ENCODE results near the gene CRBN. TPM values are rescaled to one million over a fixed set of nuclear protein-coding genes. Genes with fewer than 3 reads are reported as not detected.

CRBN gene
- total RNA-seq, 1 donor from 2014 or later, result 42.6 TPM

DNA sequence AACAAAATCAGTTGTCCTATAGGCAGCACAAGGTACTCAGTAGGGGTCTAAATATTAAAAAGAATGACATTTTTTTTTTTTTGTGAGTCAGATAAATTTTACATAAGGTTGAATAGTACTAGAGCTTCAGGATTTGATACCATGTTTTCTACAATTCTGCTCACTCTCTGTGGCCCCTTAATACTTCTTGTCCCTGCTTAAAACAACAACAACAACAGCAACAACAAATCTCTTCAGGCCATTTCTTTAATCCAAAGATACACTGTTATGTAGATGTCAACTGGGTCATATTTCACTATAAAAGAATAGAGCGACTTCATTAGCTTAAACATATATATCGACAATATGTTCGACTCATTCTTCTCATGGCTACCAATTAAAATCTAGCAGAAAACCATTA lies 72.3 kb downstream of the CRBN start:
- no peaks in the 10 kb centered on the region for H3K36me3 Mint-ChIP-seq (ENCODE audit: unreplicated experiment)
- H3K4me1 Mint-ChIP-seq (ENCODE audit: unreplicated experiment), result no peaks in the 10 kb centered on the region
- H3K9me3 Mint-ChIP-seq (ENCODE audit: unreplicated experiment), result no peaks in the 10 kb centered on the region
- DNase-seq (ENCODE audit: extremely low spot score, unreplicated experiment), result no peak
- no peak overlapping the region for H3K27ac Mint-ChIP-seq (ENCODE audit: unreplicated experiment)
- H3K27me3 Mint-ChIP-seq (ENCODE audit: unreplicated experiment), result peaks cover 24% of the 10 kb centered on the region
- no peak overlapping the region for H3K4me3 Mint-ChIP-seq (ENCODE audit: unreplicated experiment)
- TF ChIP-seq, protein P1, sequence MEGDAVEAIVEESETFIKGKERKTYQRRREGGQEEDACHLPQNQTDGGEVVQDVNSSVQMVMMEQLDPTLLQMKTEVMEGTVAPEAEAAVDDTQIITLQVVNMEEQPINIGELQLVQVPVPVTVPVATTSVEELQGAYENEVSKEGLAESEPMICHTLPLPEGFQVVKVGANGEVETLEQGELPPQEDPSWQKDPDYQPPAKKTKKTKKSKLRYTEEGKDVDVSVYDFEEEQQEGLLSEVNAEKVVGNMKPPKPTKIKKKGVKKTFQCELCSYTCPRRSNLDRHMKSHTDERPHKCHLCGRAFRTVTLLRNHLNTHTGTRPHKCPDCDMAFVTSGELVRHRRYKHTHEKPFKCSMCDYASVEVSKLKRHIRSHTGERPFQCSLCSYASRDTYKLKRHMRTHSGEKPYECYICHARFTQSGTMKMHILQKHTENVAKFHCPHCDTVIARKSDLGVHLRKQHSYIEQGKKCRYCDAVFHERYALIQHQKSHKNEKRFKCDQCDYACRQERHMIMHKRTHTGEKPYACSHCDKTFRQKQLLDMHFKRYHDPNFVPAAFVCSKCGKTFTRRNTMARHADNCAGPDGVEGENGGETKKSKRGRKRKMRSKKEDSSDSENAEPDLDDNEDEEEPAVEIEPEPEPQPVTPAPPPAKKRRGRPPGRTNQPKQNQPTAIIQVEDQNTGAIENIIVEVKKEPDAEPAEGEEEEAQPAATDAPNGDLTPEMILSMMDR (IDR thresholded peaks at IDR 0.05), result no peak

DNA sequence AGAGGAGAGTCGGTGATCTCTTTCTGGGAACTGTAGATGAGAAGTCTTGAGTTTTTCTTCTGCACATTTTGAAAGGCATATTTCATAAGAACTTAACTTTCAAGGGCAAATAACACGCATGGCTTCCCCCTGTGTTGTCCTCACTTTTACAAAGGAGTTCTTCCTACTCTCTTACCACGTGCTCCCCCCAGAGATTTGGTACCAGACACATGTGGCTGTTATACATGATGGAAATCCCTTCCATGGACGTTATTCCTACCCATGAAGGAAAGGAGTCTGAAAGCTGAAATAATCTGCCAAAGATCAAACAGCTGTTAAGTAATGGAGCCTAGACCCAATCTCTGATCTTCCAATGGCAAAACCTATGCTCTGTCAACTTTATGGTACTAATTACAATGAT lies 73.7 kb downstream of the CRBN start:
- no peaks in the 10 kb centered on the region for H3K9me3 Mint-ChIP-seq (ENCODE audit: unreplicated experiment)

DNA sequence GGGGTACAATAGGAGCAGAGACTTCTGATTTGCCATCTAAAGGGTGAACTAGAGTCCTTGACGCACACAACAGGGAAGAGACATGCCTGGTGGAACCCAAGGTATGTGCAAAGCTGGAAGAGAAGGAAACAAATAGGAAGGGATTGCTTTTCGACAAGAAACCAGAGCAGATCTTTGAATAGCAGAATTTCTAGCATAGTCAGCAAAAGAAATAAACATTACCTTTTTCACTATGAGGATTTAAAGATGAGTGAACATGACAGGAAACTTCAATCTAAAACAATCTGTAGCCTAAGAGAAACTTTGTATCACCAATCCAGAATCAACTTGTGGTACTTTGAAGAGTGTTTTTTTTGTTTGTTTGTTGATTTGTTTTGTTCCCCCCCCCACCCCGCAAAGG lies 74.2 kb downstream of the CRBN start:
- no peaks in the 10 kb centered on the region for H3K4me1 Mint-ChIP-seq (ENCODE audit: unreplicated experiment)
- H3K27ac Mint-ChIP-seq (ENCODE audit: unreplicated experiment), result no peak overlapping the region
- peaks cover 22% of the 10 kb centered on the region for H3K27me3 Mint-ChIP-seq (ENCODE audit: unreplicated experiment)
- no peak for DNase-seq (ENCODE audit: extremely low spot score, unreplicated experiment)
- no peaks in the 10 kb centered on the region for H3K36me3 Mint-ChIP-seq (ENCODE audit: unreplicated experiment)
- TF ChIP-seq, protein P1 (IDR thresholded peaks at IDR 0.05), result no peak
- no peaks in the 10 kb centered on the region for H3K9me3 Mint-ChIP-seq (ENCODE audit: unreplicated experiment)
- no peak overlapping the region for H3K4me3 Mint-ChIP-seq (ENCODE audit: unreplicated experiment)

More for the DNA sequence above, 73.7 kb downstream of the CRBN start:
- Mint-ChIP-seq H3K36me3 (ENCODE audit: unreplicated experiment) (no peaks in the 10 kb centered on the region), H3K27ac (ENCODE audit: unreplicated experiment) (no peak overlapping the region), H3K4me3 (ENCODE audit: unreplicated experiment) (no peak overlapping the region), H3K27me3 (ENCODE audit: unreplicated experiment) (peaks cover 22% of the 10 kb centered on the region), H3K4me1 (ENCODE audit: unreplicated experiment) (no peaks in the 10 kb centered on the region)
- TF ChIP-seq, protein P1 (IDR thresholded peaks at IDR 0.05), result no peak
- DNase-seq (ENCODE audit: extremely low spot score, unreplicated experiment), result no peak

DNA sequence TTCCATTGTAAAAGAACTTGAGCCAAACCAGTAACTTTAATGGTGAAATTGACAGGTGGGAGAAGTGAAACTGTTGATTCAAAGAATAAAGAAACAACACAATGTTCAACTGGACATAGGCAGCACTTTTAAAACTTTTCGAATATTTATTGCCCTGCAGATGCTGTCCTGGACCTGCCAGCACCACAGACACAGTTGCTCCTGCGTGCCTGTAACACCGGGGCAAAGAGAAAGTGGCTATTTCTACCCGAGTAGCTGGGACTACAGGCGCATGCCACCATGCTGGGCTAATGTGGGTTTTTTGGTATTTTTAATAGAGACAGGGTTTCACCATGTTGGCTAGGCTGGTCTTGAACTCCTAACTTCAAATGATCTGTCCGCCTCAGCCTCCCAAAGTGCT lies 76.7 kb downstream of the CRBN start:
- Mint-ChIP-seq H3K4me1 (ENCODE audit: unreplicated experiment) (no peaks in the 10 kb centered on the region), H3K36me3 (ENCODE audit: unreplicated experiment) (no peaks in the 10 kb centered on the region)

DNA sequence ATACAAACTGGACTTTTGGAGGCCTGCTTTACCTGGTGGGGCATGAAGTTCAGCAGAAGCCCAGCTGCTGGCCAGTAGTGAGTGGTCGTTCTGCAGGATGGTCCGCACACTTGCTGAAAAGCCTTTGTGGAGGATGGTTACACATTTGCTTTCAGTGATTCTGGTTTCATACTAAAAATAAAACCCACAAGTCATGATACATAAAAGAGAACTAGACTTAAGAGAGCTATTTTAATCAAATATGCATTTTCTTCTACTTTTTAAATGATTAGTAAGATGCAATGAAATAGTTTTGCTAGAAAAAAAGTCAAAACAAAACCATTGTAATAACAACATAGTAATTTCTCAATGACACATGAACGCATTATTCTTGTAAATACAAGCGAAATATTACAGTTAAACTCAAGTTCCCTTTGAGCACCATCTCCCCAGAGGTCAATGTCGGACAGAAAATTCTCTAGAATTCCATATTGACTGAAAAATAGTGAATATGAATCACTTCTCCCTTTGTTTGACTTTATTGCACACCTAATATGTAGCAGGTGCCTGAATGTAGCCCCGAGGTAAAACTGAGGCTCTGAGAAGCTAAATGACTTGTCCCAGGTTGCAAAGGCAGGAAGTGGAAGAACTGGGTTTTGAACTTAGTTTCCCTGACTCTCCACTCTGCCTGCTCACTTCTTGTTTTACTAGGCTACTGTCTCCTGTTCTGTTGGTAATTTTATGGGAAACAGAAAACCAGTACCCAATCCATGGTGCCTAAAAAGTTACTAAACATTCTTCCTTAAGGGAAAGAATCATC lies 77.6 kb downstream of the CRBN start:
- TF ChIP-seq, protein P1 (IDR thresholded peaks at IDR 0.05), result no peak
- Mint-ChIP-seq H3K4me3 (ENCODE audit: unreplicated experiment) (no peak overlapping the region), H3K4me1 (ENCODE audit: unreplicated experiment) (no peaks in the 10 kb centered on the region), H3K27ac (ENCODE audit: unreplicated experiment) (no peak overlapping the region), H3K27me3 (ENCODE audit: unreplicated experiment) (peaks cover 9% of the 10 kb centered on the region), H3K9me3 (ENCODE audit: unreplicated experiment) (no peaks in the 10 kb centered on the region), H3K36me3 (ENCODE audit: unreplicated experiment) (no peaks in the 10 kb centered on the region)
- no peak for DNase-seq (ENCODE audit: extremely low spot score, unreplicated experiment)

More for the DNA sequence above, 76.7 kb downstream of the CRBN start:
- H3K27ac Mint-ChIP-seq (ENCODE audit: unreplicated experiment), result no peak overlapping the region
- H3K4me3 Mint-ChIP-seq (ENCODE audit: unreplicated experiment), result no peak overlapping the region
- TF ChIP-seq, protein P1 (IDR thresholded peaks at IDR 0.05), result no peak
- H3K27me3 Mint-ChIP-seq (ENCODE audit: unreplicated experiment), result peaks cover 14% of the 10 kb centered on the region
- DNase-seq (ENCODE audit: extremely low spot score, unreplicated experiment), result no peak
- no peaks in the 10 kb centered on the region for H3K9me3 Mint-ChIP-seq (ENCODE audit: unreplicated experiment)

Other genes with a start within 250 kb of the CRBN start
- gene IL5RA, start 69.3 kb downstream of the CRBN start, total RNA-seq, result not detected in 2 replicates
- 28.1 and 38.4 TPM in 2 replicates for gene TRNT1, start 52.8 kb downstream of the CRBN start, total RNA-seq